PC-3 (cell line): ENCODE measurements around the gene ZYG11B.

Experiments
- EZH2 ChIP-seq: fragments of 300-600 bp; sonication (generic); IDR thresholded peaks from one replicate; pipeline ENCODE4 v1.6.1; 2017; ENCODE audit warnings: antibody characterized with exemption, mild to moderate bottlenecking, low read length; ENCODE audit not compliant: unreplicated experiment
- TF ChIP-seq, protein P1 (sequence below): fragments of 300-600 bp; sonication (generic); conservative IDR thresholded peaks from 2 replicates; pipeline ENCODE4 v1.5.1; 2017; ENCODE audit warnings: antibody characterized with exemption, low read depth, mild to moderate bottlenecking, low read length

DNA sequence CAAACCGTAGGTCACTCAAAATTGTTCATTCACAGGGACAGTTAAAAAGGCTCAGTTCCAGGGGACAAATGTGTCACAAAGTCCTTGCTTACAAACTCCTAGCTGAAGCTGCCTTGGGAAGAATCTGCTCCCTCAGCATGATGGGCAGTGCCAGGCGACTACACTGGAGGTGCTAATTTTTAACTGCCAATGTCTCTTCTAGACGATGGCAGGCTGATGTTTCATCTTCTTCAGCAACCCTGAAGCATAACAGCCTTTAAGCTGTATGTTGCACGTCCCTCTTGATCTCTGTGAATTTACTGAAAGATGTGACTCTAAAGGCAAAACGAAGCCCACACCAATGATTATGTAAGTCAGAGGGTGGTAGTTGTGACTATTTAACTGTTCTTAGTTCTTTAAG lies 39.4 kb upstream of the ZYG11B start:
- TF ChIP-seq, protein P1, sequence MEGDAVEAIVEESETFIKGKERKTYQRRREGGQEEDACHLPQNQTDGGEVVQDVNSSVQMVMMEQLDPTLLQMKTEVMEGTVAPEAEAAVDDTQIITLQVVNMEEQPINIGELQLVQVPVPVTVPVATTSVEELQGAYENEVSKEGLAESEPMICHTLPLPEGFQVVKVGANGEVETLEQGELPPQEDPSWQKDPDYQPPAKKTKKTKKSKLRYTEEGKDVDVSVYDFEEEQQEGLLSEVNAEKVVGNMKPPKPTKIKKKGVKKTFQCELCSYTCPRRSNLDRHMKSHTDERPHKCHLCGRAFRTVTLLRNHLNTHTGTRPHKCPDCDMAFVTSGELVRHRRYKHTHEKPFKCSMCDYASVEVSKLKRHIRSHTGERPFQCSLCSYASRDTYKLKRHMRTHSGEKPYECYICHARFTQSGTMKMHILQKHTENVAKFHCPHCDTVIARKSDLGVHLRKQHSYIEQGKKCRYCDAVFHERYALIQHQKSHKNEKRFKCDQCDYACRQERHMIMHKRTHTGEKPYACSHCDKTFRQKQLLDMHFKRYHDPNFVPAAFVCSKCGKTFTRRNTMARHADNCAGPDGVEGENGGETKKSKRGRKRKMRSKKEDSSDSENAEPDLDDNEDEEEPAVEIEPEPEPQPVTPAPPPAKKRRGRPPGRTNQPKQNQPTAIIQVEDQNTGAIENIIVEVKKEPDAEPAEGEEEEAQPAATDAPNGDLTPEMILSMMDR, result no peak
- TF ChIP-seq EZH2, result no peak
